Stimulated activated memory B cell treated with anti-CD40 and anti-IgM and Interleukin-4, amounts not matched to agents 10 μg/mL and 1 μg/mL and 100 μg/mL, for 72 hours (primary cell): Measurements from ENCODE around the gene TMED7.
A peak's percentile ranks its signal among the peaks of the same experiment; 100 is the strongest.

ENCODE experiments used
- ATAC-seq: fragments of 150-1000 bp; cut with Tn5 transposase; 2 replicates; pipeline ENCODE4 v1.10.0; 2021
- H3K27ac Mint-ChIP-seq: one replicate; pipeline ENCODE4 v1.8.0; 2022; ENCODE audit warnings: mild to moderate bottlenecking, mixed read lengths
- H3K27me3 Mint-ChIP-seq: one replicate; pipeline ENCODE4 v1.8.0; 2022; ENCODE audit warnings: mixed read lengths
- H3K36me3 Mint-ChIP-seq: one replicate; pipeline ENCODE4 v1.8.0; 2022; ENCODE audit warnings: mixed read lengths
- H3K4me1 Mint-ChIP-seq: one replicate; pipeline ENCODE4 v1.8.0; 2022; ENCODE audit warnings: mixed read lengths
- H3K4me3 Mint-ChIP-seq: one replicate; pipeline ENCODE4 v1.8.0; 2022; ENCODE audit warnings: mild to moderate bottlenecking, moderate library complexity, mixed read lengths
- H3K9me3 Mint-ChIP-seq: one replicate; pipeline ENCODE4 v1.8.0; 2022; ENCODE audit warnings: mixed read lengths

TMED7 gene

GRCh38 chr5:115640274-115640673 is 14.4 kb upstream of the TMED7 start:
- H3K27me3 Mint-ChIP-seq: peaks cover 47% of the 10 kb centered on the region
- H3K27ac Mint-ChIP-seq: no peak overlapping the region
- ATAC-seq: no peak
- peaks cover 15% of the 10 kb centered on the region for H3K4me1 Mint-ChIP-seq
- H3K9me3 Mint-ChIP-seq: no peaks in the 10 kb centered on the region
- no peak overlapping the region for H3K4me3 Mint-ChIP-seq
- H3K36me3 Mint-ChIP-seq: no peaks in the 10 kb centered on the region

GRCh38 chr5:115639377-115639776 is 13.5 kb upstream of the TMED7 start:
- H3K9me3 Mint-ChIP-seq: no peaks in the 10 kb centered on the region
- ATAC-seq: no peak
- H3K27me3 Mint-ChIP-seq: peaks cover 38% of the 10 kb centered on the region
- no peaks in the 10 kb centered on the region for H3K36me3 Mint-ChIP-seq
- H3K4me3 Mint-ChIP-seq: no peak overlapping the region
- H3K27ac Mint-ChIP-seq: no peak overlapping the region
- H3K4me1 Mint-ChIP-seq: peaks cover 18% of the 10 kb centered on the region

GRCh38 chr5:115637507-115637906 is 11.7 kb upstream of the TMED7 start:
- ATAC-seq: no peak
- no peaks in the 10 kb centered on the region for H3K36me3 Mint-ChIP-seq
- no peak overlapping the region for H3K4me3 Mint-ChIP-seq
- H3K9me3 Mint-ChIP-seq: no peaks in the 10 kb centered on the region
- peaks cover 23% of the 10 kb centered on the region for H3K27me3 Mint-ChIP-seq
- peaks cover 20% of the 10 kb centered on the region for H3K4me1 Mint-ChIP-seq
- no peak overlapping the region for H3K27ac Mint-ChIP-seq

DNA sequence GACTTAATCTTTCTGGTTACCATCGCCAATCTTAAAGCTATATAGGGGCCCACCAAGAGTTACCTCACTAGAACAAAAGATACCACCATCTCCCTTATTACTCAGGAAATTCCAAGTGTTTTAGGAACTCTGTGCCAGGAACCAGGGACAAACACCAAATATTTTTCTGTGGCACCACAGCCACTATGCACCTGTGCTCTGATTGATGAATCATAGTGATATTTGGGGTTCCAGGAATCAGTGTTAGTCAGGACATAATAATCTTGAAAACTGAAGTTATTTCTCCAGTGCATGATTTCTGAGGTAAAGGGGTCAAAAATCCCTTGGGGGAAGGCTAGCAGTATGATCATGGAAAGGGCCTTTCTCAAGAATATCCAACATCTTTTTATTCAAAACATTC is 10.2 kb upstream of the TMED7 start:
- no peaks in the 10 kb centered on the region for H3K36me3 Mint-ChIP-seq
- no peak for ATAC-seq
- H3K9me3 Mint-ChIP-seq: no peaks in the 10 kb centered on the region
- H3K27me3 Mint-ChIP-seq: peaks cover 30% of the 10 kb centered on the region
- H3K4me3 Mint-ChIP-seq: no peak overlapping the region
- H3K27ac Mint-ChIP-seq: no peak overlapping the region
- H3K4me1 Mint-ChIP-seq: peaks cover 20% of the 10 kb centered on the region

GRCh38 chr5:115634343-115635132 is 8.7 kb upstream of the TMED7 start:
- Mint-ChIP-seq H3K27ac (no peak overlapping the region), H3K36me3 (no peaks in the 10 kb centered on the region), H3K27me3 (peaks cover 19% of the 10 kb centered on the region), H3K4me1 (peaks cover 20% of the 10 kb centered on the region), H3K9me3 (no peaks in the 10 kb centered on the region), H3K4me3 (peak overlapping the region; percentile 24)
- peak; percentile 92 for ATAC-seq

DNA sequence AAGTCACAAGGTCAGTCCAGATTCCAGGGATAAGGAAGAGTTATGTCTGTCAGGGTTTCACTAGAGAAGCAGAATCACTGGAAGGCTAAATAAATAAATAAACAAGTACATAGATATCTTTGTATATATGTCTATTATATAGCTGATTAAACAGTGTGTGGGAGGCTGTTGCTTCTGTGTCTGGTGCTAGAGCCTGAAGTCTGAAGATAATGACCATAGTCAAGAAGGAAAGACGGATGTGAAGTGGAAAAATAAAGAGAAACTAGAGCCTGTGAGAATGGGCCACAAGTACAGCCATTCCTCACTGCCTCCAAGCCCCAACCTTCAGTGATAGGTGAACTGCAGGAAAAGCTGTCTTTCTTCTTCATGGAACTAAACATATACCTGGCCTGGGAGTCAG is 4.1 kb upstream of the TMED7 start:
- ATAC-seq: no peak
- peaks cover 9% of the 10 kb centered on the region for H3K27me3 Mint-ChIP-seq
- no peaks in the 10 kb centered on the region for H3K36me3 Mint-ChIP-seq
- H3K4me3 Mint-ChIP-seq: no peak overlapping the region
- H3K27ac Mint-ChIP-seq: no peak overlapping the region
- no peaks in the 10 kb centered on the region for H3K9me3 Mint-ChIP-seq
- peaks cover 9% of the 10 kb centered on the region for H3K4me1 Mint-ChIP-seq

- no peaks in the 10 kb centered on the region for H3K9me3 Mint-ChIP-seq
- H3K27me3 Mint-ChIP-seq: peaks cover 6% of the 10 kb centered on the region
- peaks cover 5% of the 10 kb centered on the region for H3K4me1 Mint-ChIP-seq
- H3K4me3 Mint-ChIP-seq: peak overlapping the region; percentile 39
- H3K27ac Mint-ChIP-seq: no peak overlapping the region
- peaks cover 5% of the 10 kb centered on the region for H3K36me3 Mint-ChIP-seq
- no peak for ATAC-seq
Measured at GRCh38 chr5:115627295-115627865, 1.5 kb upstream of the TMED7 start.

DNA sequence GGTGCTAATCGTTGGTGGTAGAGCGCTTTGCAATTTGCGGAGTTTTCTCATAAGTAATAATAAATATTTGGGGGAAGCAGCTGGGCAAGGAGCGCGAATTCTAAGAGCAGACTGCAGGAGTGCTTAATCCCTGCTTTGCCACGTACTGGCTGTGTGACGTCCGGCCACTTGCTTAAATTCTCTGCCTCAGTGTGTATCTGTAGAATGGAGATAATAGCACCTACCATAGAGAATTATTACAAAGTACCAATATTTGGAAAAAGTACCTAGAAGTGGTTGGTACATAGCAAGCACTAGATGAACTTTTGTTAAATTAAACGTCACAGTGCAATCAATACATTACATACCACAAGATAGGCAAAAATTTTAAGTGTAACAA is 598 bp upstream of the TMED7 start:
- no peak overlapping the region for H3K27ac Mint-ChIP-seq

GRCh38 chr5:115624994-115625393 is 842 bp downstream of the TMED7 start:
- H3K36me3 Mint-ChIP-seq: peaks cover 13% of the 10 kb centered on the region
- no peak overlapping the region for H3K4me3 Mint-ChIP-seq

More for the DNA sequence above, 598 bp upstream of the TMED7 start:
- no peak overlapping the region for H3K4me3 Mint-ChIP-seq
- ATAC-seq: peak; percentile 21
- no peaks in the 10 kb centered on the region for H3K27me3 Mint-ChIP-seq
- peaks cover 5% of the 10 kb centered on the region for H3K4me1 Mint-ChIP-seq
- peaks cover 10% of the 10 kb centered on the region for H3K36me3 Mint-ChIP-seq
- no peaks in the 10 kb centered on the region for H3K9me3 Mint-ChIP-seq

DNA sequence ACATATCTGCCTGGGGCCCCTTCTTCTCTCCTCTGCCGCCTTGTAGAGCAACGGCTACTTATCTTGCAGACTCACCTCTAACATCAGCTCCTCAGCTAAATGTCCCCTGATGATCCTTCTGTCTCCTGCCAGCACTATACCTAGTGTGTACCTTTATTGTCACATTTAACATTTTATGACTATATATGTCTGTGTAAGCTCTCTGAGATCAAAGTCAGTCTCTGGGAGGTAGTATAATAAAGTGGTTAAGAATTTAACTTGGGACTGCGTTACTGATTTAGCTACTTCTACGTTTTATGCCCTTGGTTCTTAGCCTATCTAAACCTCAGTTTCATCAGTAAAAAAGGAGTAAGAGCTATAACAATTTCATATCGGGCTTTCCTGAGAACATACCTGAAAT is 2.2 kb downstream of the TMED7 start:
- H3K9me3 Mint-ChIP-seq: no peaks in the 10 kb centered on the region
- ATAC-seq: no peak

More at GRCh38 chr5:115624994-115625393, 842 bp downstream of the TMED7 start:
- H3K4me1 Mint-ChIP-seq: peaks cover 5% of the 10 kb centered on the region
- no peaks in the 10 kb centered on the region for H3K27me3 Mint-ChIP-seq
- H3K9me3 Mint-ChIP-seq: no peaks in the 10 kb centered on the region
- H3K27ac Mint-ChIP-seq: no peak overlapping the region
- no peak for ATAC-seq

DNA sequence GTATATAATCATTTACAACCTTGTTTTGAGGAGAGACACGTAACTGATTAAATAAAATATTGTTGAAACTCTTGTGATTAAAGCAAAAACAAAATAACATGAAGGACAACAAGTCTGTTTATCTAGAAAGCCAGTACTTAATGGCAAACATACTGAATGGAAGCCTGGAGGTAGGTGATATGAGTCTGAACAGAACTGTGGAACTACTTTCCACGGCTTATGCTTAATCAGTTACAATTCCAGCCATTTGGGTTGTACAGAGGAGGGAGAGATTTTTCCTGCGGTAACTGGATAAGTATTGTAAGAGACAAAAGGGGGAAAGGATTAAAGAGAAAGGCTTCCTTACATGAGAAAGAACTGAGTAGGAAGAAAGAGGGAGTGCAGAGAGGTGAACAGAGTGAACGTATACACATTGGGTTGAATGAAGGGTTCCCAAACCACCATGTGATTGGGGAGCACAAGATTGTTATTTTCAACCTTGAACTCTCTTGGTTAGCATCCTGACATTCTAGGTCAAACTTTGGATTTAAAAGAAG is 4.4 kb downstream of the TMED7 start:
- Mint-ChIP-seq H3K9me3 (no peaks in the 10 kb centered on the region), H3K36me3 (peaks cover 25% of the 10 kb centered on the region), H3K27me3 (no peaks in the 10 kb centered on the region), H3K4me3 (no peak overlapping the region), H3K4me1 (peaks cover 9% of the 10 kb centered on the region), H3K27ac (no peak overlapping the region)
- no peak for ATAC-seq

More for the DNA sequence above, 2.2 kb downstream of the TMED7 start:
- H3K27me3 Mint-ChIP-seq: no peaks in the 10 kb centered on the region
- no peak overlapping the region for H3K27ac Mint-ChIP-seq
- H3K4me3 Mint-ChIP-seq: no peak overlapping the region
- peaks cover 17% of the 10 kb centered on the region for H3K36me3 Mint-ChIP-seq
- H3K4me1 Mint-ChIP-seq: peaks cover 5% of the 10 kb centered on the region

DNA sequence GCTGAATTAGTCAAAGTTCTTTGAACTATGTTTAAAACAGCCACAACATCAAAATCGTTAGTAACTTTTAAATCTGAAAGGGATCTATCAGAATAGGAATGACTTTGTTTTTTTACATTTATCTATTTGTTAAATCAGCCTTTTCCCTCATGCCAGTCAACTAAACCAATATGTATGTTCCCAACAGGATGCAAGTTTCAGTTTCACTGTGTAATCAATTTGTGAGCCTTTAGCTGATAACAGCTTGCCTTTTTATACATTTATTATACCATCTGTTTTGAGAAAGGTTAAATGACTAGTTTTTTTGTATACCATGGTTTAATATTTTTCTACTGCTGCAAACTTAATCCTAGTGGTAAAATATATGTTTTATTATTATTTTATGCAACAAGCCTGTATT is 8.9 kb downstream of the TMED7 start:
- Mint-ChIP-seq H3K27ac (no peak overlapping the region), H3K9me3 (no peaks in the 10 kb centered on the region), H3K4me1 (peaks cover 10% of the 10 kb centered on the region), H3K4me3 (no peak overlapping the region), H3K27me3 (no peaks in the 10 kb centered on the region), H3K36me3 (peaks cover 30% of the 10 kb centered on the region)
- ATAC-seq: no peak

DNA sequence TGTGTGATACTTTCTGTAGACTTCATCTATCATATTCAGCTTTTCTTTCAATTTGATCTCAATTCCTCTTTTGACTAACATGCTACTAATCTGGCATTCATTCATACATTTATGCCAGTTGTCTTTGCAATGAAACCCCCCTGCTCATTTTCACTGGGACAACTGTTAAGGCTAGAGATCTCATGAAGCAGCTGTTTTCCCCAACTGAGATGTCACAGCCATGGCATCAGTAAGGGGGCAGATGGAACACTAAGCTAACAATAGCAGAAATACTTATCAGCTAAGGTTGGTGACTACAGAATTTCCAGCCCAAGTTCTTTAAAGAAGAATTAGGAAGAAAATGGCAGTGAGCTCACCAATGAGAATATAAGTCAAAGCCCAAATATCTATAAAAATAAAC is 9.4 kb downstream of the TMED7 start:
- no peaks in the 10 kb centered on the region for H3K27me3 Mint-ChIP-seq
- no peak overlapping the region for H3K4me3 Mint-ChIP-seq
- no peak overlapping the region for H3K27ac Mint-ChIP-seq
- peaks cover 30% of the 10 kb centered on the region for H3K36me3 Mint-ChIP-seq
- H3K9me3 Mint-ChIP-seq: no peaks in the 10 kb centered on the region
- peaks cover 14% of the 10 kb centered on the region for H3K4me1 Mint-ChIP-seq
- ATAC-seq: no peak

- Mint-ChIP-seq H3K27ac (peak overlapping the region; percentile 12), H3K4me3 (no peak overlapping the region), H3K4me1 (peaks cover 30% of the 10 kb centered on the region), H3K27me3 (no peaks in the 10 kb centered on the region), H3K36me3 (peaks cover 24% of the 10 kb centered on the region), H3K9me3 (no peaks in the 10 kb centered on the region)
- no peak for ATAC-seq
Measured at GRCh38 chr5:115611873-115612272, 14.0 kb downstream of the TMED7 start.

DNA sequence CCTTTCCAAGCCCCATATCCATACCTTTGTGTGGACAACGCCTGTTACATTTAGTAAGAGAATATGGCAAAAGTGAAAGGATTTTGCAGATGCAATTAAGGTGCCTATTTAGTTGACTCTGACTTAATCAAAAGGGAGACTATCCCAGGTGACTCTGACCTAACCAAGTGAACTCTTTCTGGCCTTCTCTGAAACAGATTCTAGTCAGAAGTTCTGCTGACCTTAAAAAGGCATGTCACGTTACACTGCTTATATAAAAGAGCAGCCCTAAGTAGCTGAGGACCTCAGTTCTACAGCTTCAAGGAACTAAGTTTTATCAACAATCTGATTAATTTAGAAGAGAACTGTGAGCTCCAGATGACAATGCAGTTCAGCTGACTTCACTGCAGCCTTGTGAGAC is 17.9 kb downstream of the TMED7 start:
- no peak overlapping the region for H3K4me3 Mint-ChIP-seq
- peaks cover 60% of the 10 kb centered on the region for H3K4me1 Mint-ChIP-seq
- H3K9me3 Mint-ChIP-seq: no peaks in the 10 kb centered on the region
- peaks cover 14% of the 10 kb centered on the region for H3K36me3 Mint-ChIP-seq
- H3K27me3 Mint-ChIP-seq: no peaks in the 10 kb centered on the region
- peak overlapping the region; percentile 26 for H3K27ac Mint-ChIP-seq
- no peak for ATAC-seq

DNA sequence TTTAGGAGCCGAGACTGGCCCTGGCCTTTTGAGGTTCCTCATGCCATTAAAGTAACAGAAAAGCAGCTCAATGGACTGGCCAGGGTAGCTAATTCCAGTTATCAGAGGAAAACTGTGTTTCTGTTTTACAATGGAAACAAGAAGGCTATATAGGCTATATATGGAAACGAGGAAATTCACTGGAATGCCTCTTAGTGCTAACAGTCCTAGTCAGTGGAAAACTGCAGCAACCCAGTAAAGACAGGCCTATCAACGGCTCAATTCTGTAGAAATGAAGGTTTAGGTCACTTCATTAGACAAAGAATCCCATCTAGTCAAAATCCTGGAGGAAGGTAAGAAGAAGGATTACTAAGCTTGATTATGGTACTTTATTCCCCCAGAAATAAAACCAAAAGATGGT is 20.4 kb downstream of the TMED7 start:
- ATAC-seq: no peak
- Mint-ChIP-seq H3K4me1 (peaks cover 63% of the 10 kb centered on the region), H3K27ac (peak overlapping the region; percentile 68), H3K27me3 (no peaks in the 10 kb centered on the region), H3K36me3 (peaks cover 14% of the 10 kb centered on the region), H3K9me3 (no peaks in the 10 kb centered on the region), H3K4me3 (no peak overlapping the region)
